Measurements from ENCODE around the gene GPA33. TPM values are rescaled to one million over a fixed set of nuclear protein-coding genes. Genes with fewer than 3 reads are reported as not detected.

The GPA33 gene
- total and polyA plus RNA-seq, 12 donors: 0.03 to 0.79 (median 0.21) TPM; not detected in 6

GRCh38 chr1:167077128-167077867 lies 12.9 kb downstream of the GPA33 start:
- DNase-seq: peak in 1 of 7 donors; percentile 13
- Histone ChIP-seq H3K4me1 (replicated peaks in 1 of 2) (no peaks in the 10 kb centered on the region), H3K27me3 (peaks cover 5% of the 10 kb centered on the region), H3K4me3 (no peak overlapping the region), H3K36me3 (replicated peaks in 1 of 2) (no peaks in the 10 kb centered on the region), H3K27ac (no peak overlapping the region), H3K9me3 (replicated peaks in 1 of 3) (no peaks in the 10 kb centered on the region)
- TF ChIP-seq CTCF (IDR thresholded peaks at IDR 0.05): no peak
- no peak for TF ChIP-seq POLR2A (IDR thresholded peaks at IDR 0.05)
- intact Hi-C loops (cut with DNase I): loop anchor here in 1 of 2 donors (10.0 kb wide), 1 partner anchor 138 kb away; no protein-coding TSS in a partner anchor
- 53 to 80% (median 73%) methylated on average over 3 of the region's 3 CpGs for WGBS, 4 donors

GRCh38 chr1:167076136-167076710 lies 14.0 kb downstream of the GPA33 start:
- peak in 1 of 7 donors; percentile 25 for DNase-seq
- no peaks in the 10 kb centered on the region for H3K36me3 ChIP-seq (replicated peaks in 1 of 2)
- no peak for TF ChIP-seq POLR2A (IDR thresholded peaks at IDR 0.05)
- no peak for TF ChIP-seq CTCF (IDR thresholded peaks at IDR 0.05)
- peaks cover 3% of the 10 kb centered on the region for H3K27me3 ChIP-seq
- no peak overlapping the region for H3K27ac ChIP-seq
- intact Hi-C loops (cut with DNase I): loop anchor here in 1 of 2 donors (10.0 kb wide), 1 partner anchor 139 kb away; no protein-coding TSS in a partner anchor
- H3K4me1 ChIP-seq (replicated peaks in 1 of 2): no peaks in the 10 kb centered on the region
- no peak overlapping the region for H3K4me3 ChIP-seq
- no peaks in the 10 kb centered on the region for H3K9me3 ChIP-seq (replicated peaks in 1 of 3)
- 80 to 89% (median 82%) methylated on average over 8 of the region's 8 CpGs for WGBS, 4 donors

- intact Hi-C loops (cut with DNase I): loop anchor here in 1 of 2 donors (10.0 kb wide), 1 partner anchor 144 kb away; no protein-coding TSS in a partner anchor
- DNase-seq: peak in 1 of 7 donors; percentile 20
- H3K36me3 ChIP-seq (replicated peaks in 1 of 2): no peaks in the 10 kb centered on the region
- H3K27ac ChIP-seq: no peak overlapping the region
- no peaks in the 10 kb centered on the region for H3K9me3 ChIP-seq (replicated peaks in 1 of 3)
- H3K4me3 ChIP-seq: no peak overlapping the region
- 86 to 96% (median 91%) methylated on average over 8 of the region's 8 CpGs for WGBS, 4 donors
- H3K27me3 ChIP-seq: peaks cover 3% of the 10 kb centered on the region
- H3K4me1 ChIP-seq (replicated peaks in 1 of 2): peaks cover 3 to 7% of the 10 kb centered on the region in 2 donors
- TF ChIP-seq CTCF (IDR thresholded peaks at IDR 0.05) (no peak), POLR2A (IDR thresholded peaks at IDR 0.05) (no peak)
Measured at GRCh38 chr1:167071286-167071685, 18.9 kb downstream of the GPA33 start.

- intact Hi-C loops (cut with DNase I): loop anchor here (5.0 to 10.0 kb wide), 2 partner anchors 146 to 464 kb away; no protein-coding TSS in a partner anchor
- TF ChIP-seq CTCF (IDR thresholded peaks at IDR 0.05) (no peak), POLR2A (IDR thresholded peaks at IDR 0.05) (no peak)
- WGBS, 4 donors: 78 to 85% (median 83%) methylated on average over 12 to 13 of the region's 13 CpGs
- Histone ChIP-seq H3K27ac (no peak overlapping the region), H3K4me3 (no peak overlapping the region), H3K4me1 (replicated peaks in 1 of 2) (peaks cover 3 to 7% of the 10 kb centered on the region in 2 donors), H3K9me3 (replicated peaks in 1 of 3) (no peaks in the 10 kb centered on the region), H3K27me3 (peaks cover 3% of the 10 kb centered on the region), H3K36me3 (replicated peaks in 1 of 2) (no peaks in the 10 kb centered on the region)
- no peak for DNase-seq
Measured at GRCh38 chr1:167068761-167069160, 21.4 kb downstream of the GPA33 start.
